Activated T-helper 1 cell treated with anti-CD3 and anti-CD28 coated beads, Interleukin-2, amount 50 U/mL, for 16 hours (primary cell): ENCODE measurements around the gene TMEM61.
"Not testable (repeated sequence)": the region's sequence is repeated elsewhere in the genome, so short reads cannot be mapped to it uniquely, and the experiment has no call there.

ENCODE experiments used
- DNase-seq, 2 donors: peaks; one replicate each; pipeline ENCODE4 v3.0.0-alpha.2; 2020; ENCODE audit warnings: low read depth in 1 of 2, low spot score in 1 of 2

Gene TMEM61

GRCh38 chr1:54959241-54959640 lies 21.2 kb upstream of the TMEM61 start:
- no peak for DNase-seq

- DNase-seq = no peak
Observed at GRCh38 chr1:54962612-54963395, 17.6 kb upstream of the TMEM61 start.

DNA sequence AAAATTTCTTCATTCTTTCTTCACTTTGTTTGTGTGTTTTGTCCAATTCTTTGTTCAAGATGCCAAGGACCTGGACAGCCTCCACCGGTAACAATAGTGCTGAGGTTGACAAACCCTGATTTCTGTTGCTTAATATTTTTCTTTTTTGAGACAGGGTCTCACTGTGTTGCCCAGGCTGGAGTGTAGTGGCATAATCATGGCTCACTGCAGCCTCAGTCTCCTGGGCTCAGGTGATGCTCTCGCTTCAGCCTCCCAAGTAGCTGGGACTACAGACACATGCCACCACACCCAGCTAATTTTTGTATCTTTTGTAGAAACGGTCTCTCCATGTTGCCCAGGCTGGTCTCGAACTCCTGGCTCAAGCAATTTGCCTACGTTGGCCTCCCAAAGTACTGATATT lies 16.6 kb upstream of the TMEM61 start:
- not testable (repeated sequence) for DNase-seq

DNA sequence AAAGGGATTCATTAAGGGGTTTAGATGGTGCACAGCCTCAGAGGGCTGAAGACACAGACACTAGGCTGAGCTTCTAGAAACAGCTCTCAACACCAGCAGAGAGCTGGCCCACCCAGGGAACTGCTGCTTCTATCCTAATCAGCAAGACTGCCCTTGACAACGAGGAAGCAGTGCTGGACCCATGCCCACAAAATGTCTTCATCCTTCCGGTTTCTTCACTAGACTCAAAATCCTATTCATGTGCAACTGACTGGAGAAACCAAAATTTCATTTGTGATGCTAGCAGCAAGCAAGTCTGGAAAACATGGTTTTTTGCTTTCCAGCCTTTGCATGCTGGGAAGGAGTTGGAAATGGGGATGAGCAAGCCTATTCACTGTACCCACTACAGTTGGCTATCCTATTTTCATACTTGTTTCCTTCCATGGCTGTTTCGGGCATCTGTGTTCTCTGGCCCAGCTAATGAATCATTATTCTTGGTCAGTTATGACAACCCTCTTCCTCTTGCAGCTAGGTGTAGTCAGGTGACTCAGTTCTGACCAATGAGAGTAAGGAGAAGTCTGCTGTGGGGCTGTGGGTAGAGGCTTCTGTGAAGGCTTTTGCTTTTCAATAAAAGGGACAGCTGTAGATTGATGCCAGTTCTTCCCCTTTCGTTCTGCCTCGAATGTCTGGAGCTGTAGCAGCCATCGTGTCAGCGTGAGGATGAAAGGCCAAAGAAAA lies 14.6 kb upstream of the TMEM61 start:
- no peak for DNase-seq

DNA sequence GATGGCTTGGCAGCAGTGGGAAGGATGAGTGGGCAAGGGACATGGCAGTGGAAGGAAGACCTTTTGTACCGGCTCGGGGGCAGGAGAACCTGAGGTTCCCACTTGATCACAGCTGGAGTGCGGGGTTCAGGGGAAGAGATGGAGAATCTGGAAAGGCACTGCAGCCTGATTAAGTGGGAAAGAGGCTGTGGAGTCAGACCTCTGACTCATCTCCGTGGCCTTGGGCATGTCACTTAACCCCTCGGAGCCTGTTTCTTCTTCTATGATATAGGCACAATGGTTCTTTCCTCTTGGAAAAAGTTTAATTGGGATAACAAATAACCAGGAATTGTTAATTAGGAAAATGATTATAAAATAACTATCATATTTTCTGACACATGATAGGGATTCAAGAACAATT lies 13.1 kb upstream of the TMEM61 start:
- no peak for DNase-seq

- DNase-seq = no peak
Observed at GRCh38 chr1:54968551-54968950, 11.9 kb upstream of the TMEM61 start.

GRCh38 chr1:54969879-54970278 lies 10.5 kb upstream of the TMEM61 start:
- no peak for DNase-seq

- no peak for DNase-seq
Observed at GRCh38 chr1:54970901-54971300, 9.5 kb upstream of the TMEM61 start.

DNA sequence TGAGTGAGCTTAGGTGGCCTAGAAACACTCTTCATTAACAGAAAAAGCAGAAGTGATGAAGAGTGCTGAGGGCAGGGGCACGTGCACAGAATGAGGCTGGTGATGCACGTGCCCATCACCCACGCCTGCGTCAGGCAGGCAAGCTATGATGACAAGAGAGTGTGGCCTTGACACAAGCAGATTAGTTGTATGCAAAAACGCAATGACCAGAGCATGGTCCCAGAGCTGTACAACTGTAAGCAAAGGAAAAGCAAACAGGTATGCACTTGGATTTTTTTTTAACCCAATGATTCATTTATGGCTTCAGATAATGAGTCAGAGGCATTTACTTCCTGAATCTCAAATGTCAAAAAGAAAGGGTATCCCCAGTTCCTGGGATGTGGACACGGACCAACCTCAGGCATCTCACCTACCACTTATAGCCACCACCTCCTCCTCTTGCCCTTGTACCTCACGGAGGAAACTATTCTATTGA lies 9.1 kb upstream of the TMEM61 start:
- no peak for DNase-seq

DNA sequence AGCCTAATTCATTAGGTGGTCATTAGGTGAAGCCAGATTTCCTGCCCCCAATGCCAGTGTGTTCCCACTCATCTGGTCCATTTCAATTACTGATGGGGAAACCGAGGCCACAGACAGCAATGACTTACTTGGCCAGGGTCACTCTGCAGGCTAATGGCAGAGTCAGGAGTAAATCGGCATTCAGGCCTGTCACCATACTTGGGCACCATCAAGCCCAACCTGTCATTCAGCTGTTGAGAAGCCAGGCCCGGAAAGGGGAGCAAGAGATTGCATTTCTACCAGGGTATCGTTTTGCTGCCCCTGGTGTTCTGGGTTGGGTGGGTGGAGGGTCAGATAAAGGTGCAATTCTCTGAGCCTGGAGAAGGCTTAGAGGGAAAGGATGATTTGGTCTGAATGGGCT lies 8.0 kb upstream of the TMEM61 start:
- no peak for DNase-seq

GRCh38 chr1:54973205-54973921 lies 7.1 kb upstream of the TMEM61 start:
- DNase-seq = no peak

DNA sequence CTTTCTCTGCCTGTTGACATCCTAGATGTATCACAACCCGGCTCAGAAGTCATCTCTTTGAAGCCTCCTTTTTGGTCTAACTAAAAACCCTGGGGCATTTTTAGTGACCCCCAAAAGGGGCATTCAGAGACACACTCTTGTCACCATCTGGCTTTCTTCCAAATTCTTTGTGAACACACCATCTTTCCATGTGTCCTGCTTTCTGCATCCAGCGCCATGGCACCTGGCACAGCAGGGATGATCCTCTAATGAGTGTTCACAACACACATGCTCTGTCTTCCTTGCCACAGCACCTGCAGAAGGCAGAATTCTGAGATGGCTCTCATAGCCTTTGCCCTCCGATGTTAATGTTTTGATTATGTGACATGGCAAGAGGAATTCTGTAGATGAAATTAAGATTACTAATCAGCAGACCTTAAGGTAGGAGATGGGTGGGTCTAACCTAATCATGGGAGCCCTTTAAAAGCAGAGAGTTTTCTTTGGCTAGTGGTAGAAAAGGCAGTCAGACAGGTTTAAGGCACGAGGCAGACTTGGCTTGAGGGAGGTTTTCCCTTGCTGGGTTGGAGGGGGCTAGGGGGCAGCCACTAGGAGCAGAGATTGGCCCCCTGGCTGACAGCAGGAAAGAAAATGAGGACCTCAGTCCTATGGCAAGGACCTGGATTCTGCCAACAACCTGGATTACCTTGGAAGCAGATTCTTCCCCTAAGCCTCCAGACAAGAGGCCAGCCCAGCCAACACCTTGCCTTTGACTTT lies 4.9 kb upstream of the TMEM61 start:
- DNase-seq = no peak

DNA sequence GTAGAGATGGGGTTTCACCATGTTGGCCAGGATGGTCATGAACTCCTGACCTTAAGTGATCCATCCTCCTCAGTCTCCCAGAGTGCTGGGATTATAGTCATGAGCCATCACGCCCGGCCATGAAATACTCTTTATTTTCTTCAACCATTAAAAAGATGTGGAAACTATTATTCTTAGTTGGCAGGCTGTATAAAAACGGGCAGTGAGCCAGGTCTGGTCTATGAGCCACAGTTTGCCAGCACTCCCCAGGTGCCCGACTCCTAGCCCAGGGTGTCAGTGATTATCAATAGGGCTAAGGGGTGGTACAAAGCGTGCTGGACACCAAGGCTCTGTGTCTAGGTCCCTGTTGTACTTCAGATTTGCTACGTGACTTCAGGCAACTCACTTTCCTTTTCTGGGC lies 3.7 kb upstream of the TMEM61 start:
- DNase-seq = no peak

- no peak for DNase-seq
Observed at GRCh38 chr1:54977533-54978297, 2.7 kb upstream of the TMEM61 start.

DNA sequence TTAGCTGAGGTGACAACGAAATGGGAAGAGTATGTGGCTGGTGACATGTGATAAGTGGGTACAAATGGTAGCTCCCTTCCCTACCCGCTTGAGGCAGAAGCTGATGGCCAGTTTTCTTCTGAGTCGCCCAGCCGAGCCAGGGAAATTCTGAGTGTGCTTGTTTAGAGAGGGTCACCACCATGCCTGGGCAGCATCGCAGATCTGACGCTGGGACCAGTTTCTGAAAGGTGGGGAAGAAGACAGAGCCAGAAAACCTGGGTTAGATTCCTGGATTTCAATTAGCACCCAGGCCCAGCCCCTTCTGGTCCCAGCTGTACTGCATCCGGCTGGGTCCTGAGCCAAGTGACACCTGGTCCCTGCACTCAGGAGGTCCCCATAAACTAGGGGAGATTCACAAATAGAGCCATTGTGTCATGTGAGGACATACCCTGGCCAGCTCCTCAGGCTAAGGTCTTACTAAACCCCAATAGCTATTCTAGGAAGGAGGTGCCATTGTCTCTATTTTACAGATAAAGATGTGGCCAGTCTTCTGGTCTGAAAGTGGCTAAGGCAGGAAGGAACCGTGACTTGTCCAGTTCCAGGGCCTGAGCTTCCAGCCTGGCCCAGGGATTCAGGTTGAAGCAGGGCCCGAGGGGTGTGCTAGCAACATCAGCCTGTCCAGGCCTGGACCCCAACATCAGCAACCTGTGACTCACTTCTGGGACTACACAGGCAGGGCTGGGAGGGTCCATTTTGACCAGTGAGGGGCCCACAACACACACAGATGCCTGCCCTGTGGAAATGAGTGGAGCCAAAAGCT lies 1.7 kb upstream of the TMEM61 start:
- no peak for DNase-seq

DNA sequence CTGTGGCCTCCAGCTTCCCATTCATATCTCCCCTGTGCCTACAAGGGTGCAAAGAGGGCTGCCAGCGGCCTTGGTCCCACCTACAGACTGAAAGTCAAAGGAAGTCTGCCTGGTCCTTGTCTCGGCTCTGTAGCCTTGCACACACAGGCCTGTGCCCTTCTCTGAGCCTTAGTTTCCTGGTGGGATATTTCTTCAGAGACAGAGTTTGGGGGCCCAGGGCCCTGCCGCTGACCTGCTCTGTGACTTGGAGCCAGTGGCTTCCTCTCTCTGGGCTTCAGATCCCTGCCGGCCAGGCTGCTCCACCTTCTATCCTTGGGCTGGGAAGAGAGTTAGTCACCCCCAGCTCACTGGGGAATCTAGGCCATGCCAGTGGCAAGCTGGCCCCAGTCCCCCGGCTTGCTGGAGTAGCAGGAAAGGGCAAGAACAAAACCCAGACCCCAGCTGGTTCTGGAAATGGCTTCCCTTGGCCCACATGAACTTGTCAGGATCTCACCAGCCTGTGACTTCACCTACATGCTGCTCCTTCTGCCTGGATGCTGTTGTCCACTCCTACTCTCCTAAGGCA lies 1.0 kb upstream of the TMEM61 start:
- no peak for DNase-seq

- DNase-seq = no peak
Observed at GRCh38 chr1:54980046-54980527, 341 bp upstream of the TMEM61 start.

DNA sequence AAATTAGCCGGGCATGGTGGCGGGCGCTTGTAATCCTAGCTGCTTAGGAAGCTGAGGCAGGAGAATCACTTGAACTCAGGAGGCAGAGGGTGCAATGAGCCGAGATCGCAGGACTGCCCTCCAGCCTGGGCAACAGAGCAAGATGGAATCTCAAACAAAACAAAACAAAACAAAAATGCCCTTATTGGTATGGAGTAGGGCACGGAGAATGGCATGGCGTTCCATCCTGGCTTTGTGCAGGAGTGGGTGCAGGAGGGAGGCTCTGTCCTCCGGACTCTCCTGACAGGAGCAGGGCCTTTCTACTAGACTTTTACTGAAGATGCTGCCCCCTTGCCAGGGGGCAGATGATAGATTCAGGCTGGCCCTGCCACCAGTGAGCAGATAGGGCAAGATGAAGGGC lies 1.0 kb downstream of the TMEM61 start:
- DNase-seq = no peak

DNA sequence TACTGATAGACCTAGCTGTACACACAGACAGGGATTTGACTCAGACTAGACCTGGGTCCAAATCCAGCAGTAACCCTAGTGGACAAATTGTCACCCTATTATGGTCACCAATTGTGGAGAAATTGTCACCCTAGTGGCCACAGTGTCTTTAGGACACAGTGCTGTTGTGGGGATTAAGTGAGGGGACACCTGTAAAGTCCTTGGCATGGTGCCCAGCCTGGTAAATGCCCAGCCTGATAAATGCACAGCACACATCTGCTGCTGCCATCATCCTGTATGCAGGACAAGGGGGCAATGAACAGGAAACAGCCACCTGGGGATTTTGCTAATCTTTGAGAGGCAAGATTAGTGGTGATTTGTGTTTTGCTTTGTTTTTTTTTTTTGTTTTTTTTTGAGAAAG lies 2.3 kb downstream of the TMEM61 start:
- DNase-seq = no peak
